Liver (tissue), 9 donors: ENCODE results near the gene RAB3GAP1. TPM values are rescaled to one million over a fixed set of nuclear protein-coding genes. Genes with fewer than 3 reads are reported as not detected.

Source experiments
- DNase-seq: peaks from one replicate; pipeline ENCODE4 v3.0.0-alpha.2; 2017; ENCODE audit warnings: low spot score
- H3K27ac ChIP-seq, 2 donors: one replicate each; pipeline ENCODE4 v1.7.0; 2013; ENCODE audit warnings: inconsistent platforms in 2 of 2, low read length in 2 of 2, control low read depth in 1 of 2, low read depth in 1 of 2, mild to moderate bottlenecking in 1 of 2
- H3K27me3 ChIP-seq, 4 donors: one replicate each; pipeline versions ENCODE4 v1.6.1 to v1.7.0; 2013; ENCODE audit warnings: low read length in 3 of 4, inconsistent platforms in 1 of 4, mild to moderate bottlenecking in 1 of 4, moderate library complexity in 1 of 4; ENCODE audit not compliant: control insufficient read depth in 4 of 4, insufficient read depth in 4 of 4
- H3K36me3 ChIP-seq, 4 donors: one replicate each; pipeline versions ENCODE4 v1.6.1 to v1.7.0; 2013; ENCODE audit warnings: low read length in 3 of 4, mild to moderate bottlenecking in 3 of 4, low read depth in 1 of 4, moderate library complexity in 1 of 4; ENCODE audit not compliant: control insufficient read depth in 4 of 4, insufficient read depth in 3 of 4
- H3K4me1 ChIP-seq, 4 donors: one replicate each; pipeline versions ENCODE4 v1.6.1 to v1.7.0; 2013; ENCODE audit warnings: low read length in 3 of 4, mild to moderate bottlenecking in 3 of 4, moderate library complexity in 1 of 4; ENCODE audit not compliant: control insufficient read depth in 4 of 4, insufficient read depth in 4 of 4
- H3K4me3 ChIP-seq, 3 donors: one replicate each; pipeline versions ENCODE4 v1.6.1 to v1.7.0; 2013; ENCODE audit warnings: low read length in 3 of 3, control low read depth in 1 of 3, low read depth in 1 of 3, mild to moderate bottlenecking in 1 of 3
- H3K9ac ChIP-seq, 2 donors: one replicate each; pipeline ENCODE4 v1.7.0; 2013; ENCODE audit warnings: low read length in 2 of 2, mild to moderate bottlenecking in 2 of 2, moderate library complexity in 2 of 2, control low read depth in 1 of 2, low read depth in 1 of 2
- H3K9me3 ChIP-seq, 4 donors: one replicate each; pipeline versions ENCODE4 v1.6.1 to v1.7.0; 2013; ENCODE audit warnings: low read length in 3 of 4; ENCODE audit not compliant: control insufficient read depth in 4 of 4
- ATF3 ChIP-seq: IDR thresholded peaks from 2 replicates; pipeline ENCODE4 v1.6.1; 2016; ENCODE audit warnings: antibody characterized with exemption
- CTCF ChIP-seq: fragments of 150-350 bp; IDR thresholded peaks from 2 replicates; pipeline ENCODE4 v1.5.1; 2017; ENCODE audit warnings: improper control_type of control experiment, low read depth, low read length; ENCODE audit not compliant: missing input control
- EGR1 ChIP-seq, 2 donors: IDR thresholded peaks; 2 replicates each; pipeline ENCODE4 v1.6.1; 2016 to 2018; ENCODE audit warnings: antibody characterized with exemption in 2 of 2, low read depth in 2 of 2
- FOXA1 ChIP-seq: IDR thresholded peaks from 2 replicates; pipeline ENCODE4 v1.6.1; 2016; ENCODE audit warnings: antibody characterized with exemption
- FOXA2 ChIP-seq: IDR thresholded peaks from 2 replicates; pipeline ENCODE4 v1.6.1; 2016; ENCODE audit warnings: antibody characterized with exemption
- GABPA ChIP-seq, 2 donors: IDR thresholded peaks in 1 of 2; conservative IDR thresholded peaks in 1 of 2; 2 replicates each; pipeline ENCODE4 v1.6.1; 2016; ENCODE audit warnings: antibody characterized with exemption in 2 of 2, mild to moderate bottlenecking in 1 of 2, moderate library complexity in 1 of 2
- HNF4A ChIP-seq, 2 donors: conservative IDR thresholded peaks; 2 replicates each; pipeline ENCODE4 v1.6.1; 2016; ENCODE audit warnings: antibody characterized with exemption in 2 of 2, mild to moderate bottlenecking in 2 of 2
- HNF4G ChIP-seq: IDR thresholded peaks from 2 replicates; pipeline ENCODE4 v1.6.1; 2016; ENCODE audit warnings: antibody characterized with exemption
- JUND ChIP-seq, 2 donors: IDR thresholded peaks; 2 replicates each; pipeline ENCODE4 v1.6.1; 2016; ENCODE audit warnings: antibody characterized with exemption in 2 of 2
- MAX ChIP-seq: IDR thresholded peaks from 2 replicates; pipeline ENCODE4 v1.6.1; 2016; ENCODE audit warnings: antibody characterized with exemption
- NR2F2 ChIP-seq: IDR thresholded peaks from 2 replicates; pipeline ENCODE4 v1.6.1; 2016; ENCODE audit warnings: antibody characterized with exemption
- RAD21 ChIP-seq, 2 donors: IDR thresholded peaks; 2 replicates each; pipeline ENCODE4 v1.6.1; 2016; ENCODE audit warnings: antibody characterized with exemption in 2 of 2, mild to moderate bottlenecking in 2 of 2
- REST ChIP-seq: IDR thresholded peaks from 2 replicates; pipeline ENCODE4 v1.6.1; 2016; ENCODE audit warnings: antibody characterized with exemption, mild to moderate bottlenecking
- RXRA ChIP-seq, 2 donors: IDR thresholded peaks; 2 replicates each; pipeline ENCODE4 v1.6.1; 2017 to 2018; ENCODE audit warnings: antibody characterized with exemption in 2 of 2, mild to moderate bottlenecking in 1 of 2
- SP1 ChIP-seq: IDR thresholded peaks from 2 replicates; pipeline ENCODE4 v1.6.1; 2018; ENCODE audit warnings: antibody characterized with exemption, mild to moderate bottlenecking
- TAF1 ChIP-seq: conservative IDR thresholded peaks from 2 replicates; pipeline ENCODE4 v1.6.1; 2016; ENCODE audit warnings: antibody characterized with exemption, mild to moderate bottlenecking
- YY1 ChIP-seq: IDR thresholded peaks from 2 replicates; pipeline ENCODE4 v1.6.1; 2016; ENCODE audit warnings: antibody characterized with exemption, mild to moderate bottlenecking
- ZBTB33 ChIP-seq: IDR thresholded peaks from 2 replicates; pipeline ENCODE4 v1.6.1; 2016; ENCODE audit warnings: antibody characterized with exemption
- polyA plus RNA-seq, 2 donors: library from polyadenylated mRNA; stranded (reverse) in 1 of 2; unstranded in 1 of 2; fragments of 200-250 nt in 1 of 2; fragments of >200 nt in 1 of 2; fragmentation: Nextera tagmentation in 1 of 2; extraction: Ambion mirVana in 1 of 2; gene quantifications; one replicate each; pipeline versions ENCODE4 v1.2.1 to v1.2.3, GENCODE V29; 2013 to 2015
- total RNA-seq, 2 donors: library from RNA; depleted of rRNA; stranded (reverse); fragments of >200 nt; gene quantifications; one replicate each; pipeline ENCODE4 v1.2.3, GENCODE V29; 2014
- donor health status: healthy.
- donor health status: healthy.
- donor health status: healthy.
- donor health status: healthy.
- donor health status: healthy.

The RAB3GAP1 gene
- total and polyA plus RNA-seq, 4 donors = 8.8 to 30.0 (median 15.1) TPM

- DNase-seq = no peak
- Histone ChIP-seq H3K9ac (no peak within 1 kb of the TSS), H3K4me3 (no peak within 1 kb of the TSS), H3K4me1 (peaks cover 0 to 3% (median 0%) of the 10 kb centered on the region in 4 donors), H3K27ac (no peak within 1 kb of the TSS), H3K9me3 (no peaks in the 10 kb centered on the region), H3K36me3 (no peaks in the 10 kb centered on the region), H3K27me3 (no peaks in the 10 kb centered on the region)
- TF ChIP-seq RAD21 (IDR thresholded peaks at IDR 0.05) (no peak), REST (no peak), SP1 (no peak), ZBTB33 (no peak), YY1 (no peak), NR2F2 (no peak), HNF4G (no peak), EGR1 (IDR thresholded peaks at IDR 0.05; ENCODE audit: low read depth in 2 of 2) (no peak), ATF3 (no peak), FOXA1 (no peak), GABPA (IDR thresholded peaks at IDR 0.05 in 1 of 2, conservative IDR thresholded peaks at IDR 0.05 in 1 of 2) (no peak), TAF1 (no peak), RXRA (IDR thresholded peaks at IDR 0.05) (no peak), HNF4A (conservative IDR thresholded peaks at IDR 0.05) (no peak), JUND (IDR thresholded peaks at IDR 0.05) (no peak), FOXA2 (no peak), MAX (no peak), CTCF (no peak)
Observed at GRCh38 chr2:135047300-135047699, 4.8 kb upstream of the RAB3GAP1 start, which contains the start of gene MAP3K19. TSS of gene MAP3K19 (minus strand) at chr2:135047447. CDS start at chr2:135024647, 22,800 bp downstream.
